ENCODE data around the gene AGFG2.

AGFG2 gene

GRCh38 chr7:100573691-100574361 lies 34.8 kb downstream of the AGFG2 start, which contains the start of gene SAP25:
TSS of gene SAP25 (minus strand) at chr7:100573900. CDS start at chr7:100573742, 158 bp downstream.
- no peak for DNase-seq

GRCh38 chr7:100574362-100575205 lies 35.6 kb downstream of the AGFG2 start:
- no peak for DNase-seq

- no peak for DNase-seq
Observed at GRCh38 chr7:100575206-100575631, 36.2 kb downstream of the AGFG2 start.

GRCh38 chr7:100575746-100576383 lies 36.9 kb downstream of the AGFG2 start:
- no peak for DNase-seq

GRCh38 chr7:100576384-100576993 lies 37.5 kb downstream of the AGFG2 start:
- no peak for DNase-seq

- no peak for DNase-seq
Observed at GRCh38 chr7:100577103-100577502, 38.1 kb downstream of the AGFG2 start.

GRCh38 chr7:100577507-100577906 lies 38.5 kb downstream of the AGFG2 start:
- no peak for DNase-seq

GRCh38 chr7:100578246-100579183 lies 39.5 kb downstream of the AGFG2 start:
- DNase-seq: no peak

GRCh38 chr7:100580466-100581283 lies 41.7 kb downstream of the AGFG2 start:
- DNase-seq: no peak

GRCh38 chr7:100582041-100582579 lies 43.1 kb downstream of the AGFG2 start:
- no peak for DNase-seq

GRCh38 chr7:100582650-100583049 lies 43.6 kb downstream of the AGFG2 start:
- DNase-seq: no peak

GRCh38 chr7:100583132-100584053 lies 44.4 kb downstream of the AGFG2 start:
- DNase-seq: peak; percentile 90

GRCh38 chr7:100584054-100584682 lies 45.2 kb downstream of the AGFG2 start:
- DNase-seq: no peak

- no peak for DNase-seq
Observed at GRCh38 chr7:100584683-100585510, 45.9 kb downstream of the AGFG2 start.

- DNase-seq: no peak
Observed at GRCh38 chr7:100585511-100586265, 46.7 kb downstream of the AGFG2 start, which contains the start of gene LRCH4. TSS of gene LRCH4 (minus strand) at chr7:100586129. CDS start at chr7:100586100, 29 bp downstream.

- peak; percentile 100 for DNase-seq
Observed at GRCh38 chr7:100586266-100587025, 47.4 kb downstream of the AGFG2 start, which contains the start of gene FBXO24. TSS of gene FBXO24 (plus strand) at chr7:100586328. CDS start at chr7:100586626, 298 bp downstream.
